GM12878 (cell line): ENCODE data around the gene ANKRD17. TPM values are rescaled to one million over a fixed set of nuclear protein-coding genes. Genes with fewer than 3 reads are reported as not detected.

Experiments
- CUX1 ChIP-seq: IDR thresholded peaks from 2 replicates; pipeline ENCODE4 v1.6.1; 2012; ENCODE audit warnings: improper control_type of control experiment, low read depth, low read length; ENCODE audit not compliant: insufficient replicate concordance
- EED ChIP-seq: sonication (generic); IDR thresholded peaks from 2 replicates; pipeline ENCODE4 v1.6.1; 2016; ENCODE audit warnings: antibody characterized with exemption, low read depth
- FOS ChIP-seq: IDR thresholded peaks from 3 replicates; pipeline ENCODE4 v1.6.1; 2011; ENCODE audit warnings: borderline replicate concordance; ENCODE audit not compliant: insufficient read length; ENCODE audit errors: extremely low read depth
- FOXK2 ChIP-seq: fragments of 450-650 bp; IDR thresholded peaks from 2 replicates; pipeline ENCODE4 v1.6.1; 2017; ENCODE audit warnings: mild to moderate bottlenecking, moderate library complexity
- GATAD2B ChIP-seq: fragments of 450-650 bp; conservative IDR thresholded peaks from 2 replicates; pipeline ENCODE4 v1.6.1; 2017; ENCODE audit warnings: low read depth, mild to moderate bottlenecking, moderate library complexity
- HDAC2 ChIP-seq: fragments of 200-600 bp; sonication (generic); IDR thresholded peaks from 2 replicates; pipeline ENCODE4 v1.6.1; 2017
- MXI1 ChIP-seq: fragments of 150-350 bp; IDR thresholded peaks from 2 replicates; pipeline ENCODE4 v1.6.1; 2011; ENCODE audit warnings: low read depth, mild to moderate bottlenecking, inconsistent platforms, low read length, improper control_type of control experiment
- NFYB ChIP-seq: IDR thresholded peaks from 2 replicates; pipeline ENCODE4 v1.6.1; 2011; ENCODE audit warnings: low read depth, mild to moderate bottlenecking, low read length, improper control_type of control experiment, moderate library complexity; ENCODE audit not compliant: insufficient read depth
- PAX5 ChIP-seq: IDR thresholded peaks from 2 replicates; pipeline ENCODE4 v1.6.1; 2011; ENCODE audit warnings: low read depth, low read length, borderline replicate concordance
- PML ChIP-seq: IDR thresholded peaks from 2 replicates; pipeline ENCODE4 v1.6.1; 2012; ENCODE audit warnings: low read length, inconsistent platforms
- RAD51 ChIP-seq: fragments of 450-650 bp; IDR thresholded peaks from 2 replicates; pipeline ENCODE4 v1.6.1; 2016; ENCODE audit warnings: moderate library complexity, mild to moderate bottlenecking, inconsistent platforms
- STAT1 ChIP-seq: fragments of 450-650 bp; conservative IDR thresholded peaks from 2 replicates; pipeline ENCODE4 v1.6.1; 2014; ENCODE audit warnings: antibody characterized with exemption, mild to moderate bottlenecking
- STAT3 ChIP-seq: IDR thresholded peaks from 2 replicates; pipeline ENCODE4 v1.6.1; 2011; ENCODE audit warnings: low read depth, low read length, improper control_type of control experiment
- ZNF592 ChIP-seq: fragments of 450-650 bp; IDR thresholded peaks from 2 replicates; pipeline ENCODE4 v1.6.1; 2017; ENCODE audit warnings: mild to moderate bottlenecking, moderate library complexity
- polyA plus RNA-seq, 11 experiments: library from polyadenylated mRNA; depleted of rRNA in 4 of 11; unstranded in 6 of 11; stranded (reverse) in 5 of 11; fragments of >200 nt; fragmentation: Nextera tagmentation in 4 of 11; fragmentation: Illumina TruSeq in 1 of 11; extraction: Ambion mirVana in 4 of 11; extraction: Trizol in 1 of 11; gene quantifications; 1 replicate in 1 of 11; 2 replicates in 10 of 11; pipeline versions ENCODE4 v1.2.1 to v1.2.3, GENCODE V29; 2011 to 2016; ENCODE audit warnings: inconsistent platforms in 2 of 11, missing spikeins in 2 of 11, low read depth in 1 of 11
- total RNA-seq, 4 experiments: library from RNA; depleted of rRNA in 3 of 4; stranded (reverse); fragments of >200 nt in 3 of 4; fragmentation: Illumina TruSeq in 1 of 4; extraction: Trizol in 1 of 4; gene quantifications; 2 replicates each; pipeline versions ENCODE4 v1.2.1 to v1.2.3, GENCODE V29; 2013 to 2021
- TF ChIP-seq, protein P1 (sequence below): fragments of 450-650 bp; IDR thresholded peaks from 2 replicates; pipeline ENCODE4 v1.6.1; 2017; ENCODE audit warnings: antibody characterized with exemption, mild to moderate bottlenecking, moderate library complexity
- TF ChIP-seq, protein P2 (sequence below): fragments of 450-650 bp; IDR thresholded peaks from 2 replicates; pipeline ENCODE4 v1.6.1; 2016; ENCODE audit warnings: mild to moderate bottlenecking

The ANKRD17 gene
- total and polyA plus RNA-seq, 10 of the 15 experiments (the other 5 are each of a cell fraction or from before 2014, with no cell fraction given), result 11.7 to 46.5 (median 32.6) TPM

DNA sequence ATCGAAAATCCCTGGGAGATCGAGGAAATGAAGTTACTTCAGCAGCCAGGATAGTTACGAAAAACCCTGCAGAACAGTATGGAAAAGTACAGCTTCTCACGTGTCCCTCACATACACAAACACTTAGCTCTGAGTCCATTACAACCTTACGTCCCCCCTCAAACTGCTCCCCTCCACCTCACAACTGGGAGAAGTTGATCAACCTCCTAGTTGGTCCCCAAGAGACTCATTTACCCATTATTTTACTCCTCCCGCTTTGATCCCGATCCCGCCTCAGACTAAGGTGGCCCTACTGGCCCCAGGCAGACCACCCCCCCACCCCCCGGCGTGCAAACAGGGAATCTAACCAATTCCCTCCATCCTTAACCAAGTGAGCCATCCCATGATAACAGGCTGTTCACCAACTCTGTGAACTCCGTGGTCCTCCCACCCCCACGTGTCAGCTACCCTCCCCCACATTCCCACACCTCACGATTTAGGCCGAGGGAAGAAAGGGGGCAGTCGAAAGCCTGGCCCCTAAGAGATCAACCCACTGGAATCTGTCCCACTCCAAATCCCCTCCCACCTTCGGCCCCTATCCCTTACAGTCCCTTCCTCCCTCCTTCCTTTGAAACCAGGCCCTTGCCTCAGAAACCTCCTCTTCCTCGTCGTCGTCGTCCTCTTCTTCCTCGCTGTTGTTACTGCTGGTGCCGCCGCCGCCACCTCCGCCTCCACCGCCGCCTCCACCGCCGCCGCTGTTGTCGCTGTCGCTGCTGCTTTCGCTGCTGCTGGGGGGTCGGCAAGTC is 755 bp downstream of the ANKRD17 start (continued):
- TF ChIP-seq CUX1, result no peak
- TF ChIP-seq STAT3, result no peak
- TF ChIP-seq HDAC2, result no peak
- no peak for TF ChIP-seq PAX5
- no peak for TF ChIP-seq FOS
- 0 out of 2 replicates have a peak, but pooled peaks have one; percentile 56 for TF ChIP-seq MXI1
- TF ChIP-seq STAT1, result no peak
- TF ChIP-seq ZNF592, result no peak
- TF ChIP-seq, protein P1, sequence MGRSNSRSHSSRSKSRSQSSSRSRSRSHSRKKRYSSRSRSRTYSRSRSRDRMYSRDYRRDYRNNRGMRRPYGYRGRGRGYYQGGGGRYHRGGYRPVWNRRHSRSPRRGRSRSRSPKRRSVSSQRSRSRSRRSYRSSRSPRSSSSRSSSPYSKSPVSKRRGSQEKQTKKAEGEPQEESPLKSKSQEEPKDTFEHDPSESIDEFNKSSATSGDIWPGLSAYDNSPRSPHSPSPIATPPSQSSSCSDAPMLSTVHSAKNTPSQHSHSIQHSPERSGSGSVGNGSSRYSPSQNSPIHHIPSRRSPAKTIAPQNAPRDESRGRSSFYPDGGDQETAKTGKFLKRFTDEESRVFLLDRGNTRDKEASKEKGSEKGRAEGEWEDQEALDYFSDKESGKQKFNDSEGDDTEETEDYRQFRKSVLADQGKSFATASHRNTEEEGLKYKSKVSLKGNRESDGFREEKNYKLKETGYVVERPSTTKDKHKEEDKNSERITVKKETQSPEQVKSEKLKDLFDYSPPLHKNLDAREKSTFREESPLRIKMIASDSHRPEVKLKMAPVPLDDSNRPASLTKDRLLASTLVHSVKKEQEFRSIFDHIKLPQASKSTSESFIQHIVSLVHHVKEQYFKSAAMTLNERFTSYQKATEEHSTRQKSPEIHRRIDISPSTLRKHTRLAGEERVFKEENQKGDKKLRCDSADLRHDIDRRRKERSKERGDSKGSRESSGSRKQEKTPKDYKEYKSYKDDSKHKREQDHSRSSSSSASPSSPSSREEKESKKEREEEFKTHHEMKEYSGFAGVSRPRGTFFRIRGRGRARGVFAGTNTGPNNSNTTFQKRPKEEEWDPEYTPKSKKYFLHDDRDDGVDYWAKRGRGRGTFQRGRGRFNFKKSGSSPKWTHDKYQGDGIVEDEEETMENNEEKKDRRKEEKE, result no peak
- TF ChIP-seq, protein P2, sequence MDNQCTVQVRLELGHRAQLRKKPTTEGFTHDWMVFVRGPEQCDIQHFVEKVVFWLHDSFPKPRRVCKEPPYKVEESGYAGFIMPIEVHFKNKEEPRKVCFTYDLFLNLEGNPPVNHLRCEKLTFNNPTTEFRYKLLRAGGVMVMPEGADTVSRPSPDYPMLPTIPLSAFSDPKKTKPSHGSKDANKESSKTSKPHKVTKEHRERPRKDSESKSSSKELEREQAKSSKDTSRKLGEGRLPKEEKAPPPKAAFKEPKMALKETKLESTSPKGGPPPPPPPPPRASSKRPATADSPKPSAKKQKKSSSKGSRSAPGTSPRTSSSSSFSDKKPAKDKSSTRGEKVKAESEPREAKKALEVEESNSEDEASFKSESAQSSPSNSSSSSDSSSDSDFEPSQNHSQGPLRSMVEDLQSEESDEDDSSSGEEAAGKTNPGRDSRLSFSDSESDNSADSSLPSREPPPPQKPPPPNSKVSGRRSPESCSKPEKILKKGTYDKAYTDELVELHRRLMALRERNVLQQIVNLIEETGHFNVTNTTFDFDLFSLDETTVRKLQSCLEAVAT, result peak; percentile 39; the same call in 1 of the 2 replicates
- no peak for TF ChIP-seq NFYB
- no peak for TF ChIP-seq GATAD2B
- TF ChIP-seq EED, result no peak
- no peak for TF ChIP-seq PML
- TF ChIP-seq RAD51, result 0 out of 2 replicates have a peak, but pooled peaks have one; percentile 21
- TF ChIP-seq FOXK2, result no peak
